Measurements from ENCODE around the gene IQCH.

Gene IQCH

GRCh38 chr15:67274236-67274635 lies 19.6 kb downstream of the IQCH start:
- H3K9ac ChIP-seq (ENCODE audit: low read length) = no peak overlapping the region
- no peaks in the 10 kb centered on the region for H3K4me1 ChIP-seq (ENCODE audit: low read length)
- no peaks in the 10 kb centered on the region for H3F3A ChIP-seq (ENCODE audit: insufficient read depth, low read length)
- H3K4me3 ChIP-seq (ENCODE audit: low read length) = no peak overlapping the region
- no peak overlapping the region for H2AFZ ChIP-seq (ENCODE audit: low read length)
- no peaks in the 10 kb centered on the region for H3K79me2 ChIP-seq (ENCODE audit: low read length)
- H3K4me2 ChIP-seq (ENCODE audit: low read depth, low read length) = no peak overlapping the region
- H3K27me3 ChIP-seq (replicated peaks; ENCODE audit: insufficient read depth, low read length) = no peaks in the 10 kb centered on the region
- no peaks in the 10 kb centered on the region for H3K9me2 ChIP-seq (replicated peaks; ENCODE audit: insufficient read depth, low read length)
- TF ChIP-seq EZH2 (optimal IDR thresholded peaks at IDR 0.05; ENCODE audit: low read depth, low read length) = no peak
- no peak for TF ChIP-seq CTCF (IDR thresholded peaks at IDR 0.05; ENCODE audit: low read length)
- TF ChIP-seq EZH2phosphoT487 (IDR thresholded peaks at IDR 0.05; ENCODE audit: low read length) = no peak
- no peak for DNase-seq
- no peaks in the 10 kb centered on the region for H3K9me3 ChIP-seq (replicated peaks; ENCODE audit: insufficient read depth, low read length)
- no peaks in the 10 kb centered on the region for H4K20me1 ChIP-seq (ENCODE audit: insufficient read depth, low read length)
- H3K36me3 ChIP-seq (replicated peaks; ENCODE audit: insufficient read depth, low read length) = no peaks in the 10 kb centered on the region
- no peak overlapping the region for H3K27ac ChIP-seq (ENCODE audit: low read length)

DNA sequence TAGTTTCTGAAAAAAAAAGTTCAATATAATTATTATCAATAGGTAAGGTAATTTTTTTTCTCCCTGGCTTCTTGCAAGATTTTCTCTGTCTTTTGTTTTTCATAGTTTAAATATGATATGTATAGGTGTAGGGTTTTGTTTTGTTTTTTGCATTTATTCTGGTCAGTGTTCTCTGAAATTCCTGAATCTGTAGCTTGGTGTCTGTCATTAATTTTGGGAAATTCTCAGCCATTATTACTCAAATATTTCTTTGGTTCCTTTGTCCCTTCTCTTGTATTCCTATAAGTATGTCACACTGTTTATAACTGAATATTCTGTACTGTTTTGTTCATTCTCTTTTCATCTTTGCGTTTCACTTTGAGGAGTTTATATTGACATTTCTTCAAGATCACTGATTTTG lies 22.1 kb downstream of the IQCH start:
- H3K4me1 ChIP-seq (ENCODE audit: low read length) = no peaks in the 10 kb centered on the region
- no peak overlapping the region for H3K4me3 ChIP-seq (ENCODE audit: low read length)
- no peak for TF ChIP-seq EZH2 (optimal IDR thresholded peaks at IDR 0.05; ENCODE audit: low read depth, low read length)
- no peak for TF ChIP-seq CTCF (IDR thresholded peaks at IDR 0.05; ENCODE audit: low read length)
- no peak for TF ChIP-seq EZH2phosphoT487 (IDR thresholded peaks at IDR 0.05; ENCODE audit: low read length)

GRCh38 chr15:67280217-67280616 lies 25.6 kb downstream of the IQCH start:
- Histone ChIP-seq H2AFZ (ENCODE audit: low read length) (no peak overlapping the region), H4K20me1 (ENCODE audit: insufficient read depth, low read length) (no peaks in the 10 kb centered on the region), H3K9ac (ENCODE audit: low read length) (no peak overlapping the region), H3K36me3 (replicated peaks; ENCODE audit: insufficient read depth, low read length) (no peaks in the 10 kb centered on the region), H3K9me2 (replicated peaks; ENCODE audit: insufficient read depth, low read length) (no peaks in the 10 kb centered on the region), H3K27me3 (replicated peaks; ENCODE audit: insufficient read depth, low read length) (no peaks in the 10 kb centered on the region), H3K4me2 (ENCODE audit: low read depth, low read length) (no peak overlapping the region), H3K27ac (ENCODE audit: low read length) (no peak overlapping the region), H3K4me1 (ENCODE audit: low read length) (no peaks in the 10 kb centered on the region), H3K79me2 (ENCODE audit: low read length) (no peaks in the 10 kb centered on the region), H3K9me3 (replicated peaks; ENCODE audit: insufficient read depth, low read length) (no peaks in the 10 kb centered on the region), H3K4me3 (ENCODE audit: low read length) (no peak overlapping the region), H3F3A (ENCODE audit: insufficient read depth, low read length) (no peaks in the 10 kb centered on the region)
- no peak for DNase-seq
- TF ChIP-seq EZH2phosphoT487 (IDR thresholded peaks at IDR 0.05; ENCODE audit: low read length) = no peak
- TF ChIP-seq CTCF (IDR thresholded peaks at IDR 0.05; ENCODE audit: low read length) = no peak
- no peak for TF ChIP-seq EZH2 (optimal IDR thresholded peaks at IDR 0.05; ENCODE audit: low read depth, low read length)

More for the DNA sequence above, 22.1 kb downstream of the IQCH start:
- Histone ChIP-seq H2AFZ (ENCODE audit: low read length) (no peak overlapping the region), H3K79me2 (ENCODE audit: low read length) (no peaks in the 10 kb centered on the region), H3K36me3 (replicated peaks; ENCODE audit: insufficient read depth, low read length) (no peaks in the 10 kb centered on the region), H3K27ac (ENCODE audit: low read length) (no peak overlapping the region), H3K4me2 (ENCODE audit: low read depth, low read length) (no peak overlapping the region), H3K27me3 (replicated peaks; ENCODE audit: insufficient read depth, low read length) (no peaks in the 10 kb centered on the region), H3K9ac (ENCODE audit: low read length) (no peak overlapping the region), H4K20me1 (ENCODE audit: insufficient read depth, low read length) (no peaks in the 10 kb centered on the region), H3K9me3 (replicated peaks; ENCODE audit: insufficient read depth, low read length) (no peaks in the 10 kb centered on the region), H3F3A (ENCODE audit: insufficient read depth, low read length) (no peaks in the 10 kb centered on the region), H3K9me2 (replicated peaks; ENCODE audit: insufficient read depth, low read length) (no peaks in the 10 kb centered on the region)
- no peak for DNase-seq
